Measurements from ENCODE around the gene HSPH1.

DNA sequence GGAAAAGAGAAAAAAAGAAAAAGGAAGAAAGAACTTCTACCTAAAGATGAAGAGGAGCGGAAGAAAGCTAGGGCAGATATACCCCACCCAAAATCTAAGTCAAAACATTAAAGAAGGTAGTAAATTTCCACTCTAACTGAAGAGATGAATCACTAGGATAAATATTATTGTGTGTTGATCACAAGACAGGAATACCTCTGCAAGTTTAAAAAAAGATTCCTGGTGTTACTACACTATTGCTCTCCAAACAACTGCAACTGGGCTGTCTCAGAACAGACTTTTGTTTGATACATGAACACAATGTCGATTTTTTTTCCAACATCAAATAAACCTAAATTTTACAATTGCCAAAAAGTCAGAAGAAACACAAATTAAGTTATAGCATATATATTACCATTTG is 6.8 kb downstream of the HSPH1 start:
- TF ChIP-seq CTCF (IDR thresholded peaks at IDR 0.05; ENCODE audit: extremely low read depth in 1 of 2, insufficient read depth in 1 of 2, low read depth in 1 of 2, low read length in 2 of 2): no peak
- no peak for TF ChIP-seq POLR2A (IDR thresholded peaks at IDR 0.05; ENCODE audit: low read depth, low read length)
- TF ChIP-seq POLR2AphosphoS5 (IDR thresholded peaks at IDR 0.05; ENCODE audit: insufficient read depth, low read depth, low read length): no peak
- TF ChIP-seq EZH2 (IDR thresholded peaks at IDR 0.05; ENCODE audit: borderline replicate concordance, low read depth, low read length, severe bottlenecking): no peak
- TF ChIP-seq JUN (IDR thresholded peaks at IDR 0.05; ENCODE audit: borderline replicate concordance, insufficient read depth, insufficient read length, low read depth): no peak
- TF ChIP-seq MAX (IDR thresholded peaks at IDR 0.05; ENCODE audit: insufficient read depth, insufficient read length): no peak

Measured in endothelial cell of umbilical vein (primary cell).